IPS-NIHi11 (cell line): Measurements from ENCODE around the gene DNMT3B.
A peak's percentile ranks its signal among the peaks of the same experiment; 100 is the strongest.
"Not testable (repeated sequence)": the region's sequence is repeated elsewhere in the genome, so short reads cannot be mapped to it uniquely, and the experiment has no call there.

ENCODE experiments used
- DNase-seq: peaks from one replicate; pipeline ENCODE4 v3.0.0; 2012; ENCODE audit warnings: mixed read lengths, low spot score

DNMT3B gene

GRCh38 chr20:32761831-32762753, at the start of gene DNMT3B:
DNMT3B (plus strand) TSS chr20:32762385; CDS start chr20:32780324, 17,939 bp downstream.
- peak; percentile 97 for DNase-seq

GRCh38 chr20:32718749-32719348, 43.3 kb upstream of the DNMT3B start:
- no peak for DNase-seq

- peak; percentile 39 for DNase-seq
These were observed 34.5 kb upstream of the DNMT3B start for GRCh38 chr20:32727683-32728082.

- not testable (repeated sequence) for DNase-seq
These were observed 33.8 kb upstream of the DNMT3B start for GRCh38 chr20:32728435-32728834.

GRCh38 chr20:32729334-32729733, 32.9 kb upstream of the DNMT3B start:
- DNase-seq: not testable (repeated sequence)

- DNase-seq: no peak
These were observed 30.3 kb upstream of the DNMT3B start for GRCh38 chr20:32731882-32732266.

GRCh38 chr20:32737371-32738223, 24.6 kb upstream of the DNMT3B start:
- DNase-seq: no peak

GRCh38 chr20:32741151-32741550, 21.0 kb upstream of the DNMT3B start:
- DNase-seq: no peak

- DNase-seq: no peak
These were observed 19.6 kb upstream of the DNMT3B start for GRCh38 chr20:32742322-32743236.

GRCh38 chr20:32743237-32744112, 18.7 kb upstream of the DNMT3B start, which contains the start of gene COMMD7:
COMMD7 (minus strand) TSS chr20:32743467; CDS start chr20:32743391, 76 bp downstream.
- peak; percentile 63 for DNase-seq

GRCh38 chr20:32749914-32750637, 12.1 kb upstream of the DNMT3B start:
- peak; percentile 75 for DNase-seq

GRCh38 chr20:32751293-32751692, 10.9 kb upstream of the DNMT3B start:
- no peak for DNase-seq

GRCh38 chr20:32751702-32752457, 10.3 kb upstream of the DNMT3B start:
- no peak for DNase-seq

GRCh38 chr20:32752458-32753250, 9.5 kb upstream of the DNMT3B start:
- no peak for DNase-seq

GRCh38 chr20:32753731-32754130, 8.5 kb upstream of the DNMT3B start:
- DNase-seq: no peak

GRCh38 chr20:32756156-32756555, 6.0 kb upstream of the DNMT3B start:
- DNase-seq: no peak

- DNase-seq: no peak
These were observed 761 bp upstream of the DNMT3B start for GRCh38 chr20:32761417-32761830.

GRCh38 chr20:32762754-32763201, 593 bp downstream of the DNMT3B start:
- no peak for DNase-seq
